ENCODE measurements around the gene TMED10. TPM values are rescaled to one million over a fixed set of nuclear protein-coding genes. Genes with fewer than 3 reads are reported as not detected.

The TMED10 gene
- polyA plus RNA-seq, 1 donor from 2014 or later: 184 TPM

DNA sequence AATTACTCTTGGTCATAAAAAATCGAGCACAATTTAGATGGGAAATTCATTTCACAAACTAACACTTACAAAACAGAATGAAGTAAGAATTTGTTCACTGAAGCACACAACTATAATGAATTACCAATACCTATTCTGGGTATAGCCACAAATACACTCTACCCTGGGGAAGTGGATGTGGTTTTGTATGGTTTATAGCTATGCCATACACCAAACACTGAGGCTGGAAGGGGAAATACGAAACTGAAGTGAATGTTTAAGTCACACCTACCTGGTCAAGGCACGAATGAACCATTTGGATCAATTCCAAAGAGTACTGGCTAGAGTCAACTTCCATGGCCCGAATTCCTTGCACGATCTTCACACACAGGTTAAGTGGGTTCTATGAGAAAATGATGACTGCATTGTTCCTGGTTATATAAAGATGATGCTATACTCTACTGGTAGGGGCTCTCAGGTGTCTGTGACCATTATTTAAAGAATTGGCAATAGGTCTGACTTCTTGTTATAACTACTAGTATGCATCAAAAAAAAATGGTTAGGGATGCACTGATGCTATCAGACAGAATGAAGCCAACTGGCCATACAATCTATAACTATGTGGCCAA is 62.4 kb downstream of the TMED10 start:
- no peaks in the 10 kb centered on the region for H3K9me3 Mint-ChIP-seq
- no peaks in the 10 kb centered on the region for H3K27me3 Mint-ChIP-seq
- no peaks in the 10 kb centered on the region for H3K36me3 Mint-ChIP-seq
- H3K4me3 Mint-ChIP-seq: no peak overlapping the region
- H3K27ac Mint-ChIP-seq: no peak overlapping the region
- peaks cover 0 to 1% (median 0%) of the 10 kb centered on the region in 3 donors for H3K4me1 Mint-ChIP-seq

DNA sequence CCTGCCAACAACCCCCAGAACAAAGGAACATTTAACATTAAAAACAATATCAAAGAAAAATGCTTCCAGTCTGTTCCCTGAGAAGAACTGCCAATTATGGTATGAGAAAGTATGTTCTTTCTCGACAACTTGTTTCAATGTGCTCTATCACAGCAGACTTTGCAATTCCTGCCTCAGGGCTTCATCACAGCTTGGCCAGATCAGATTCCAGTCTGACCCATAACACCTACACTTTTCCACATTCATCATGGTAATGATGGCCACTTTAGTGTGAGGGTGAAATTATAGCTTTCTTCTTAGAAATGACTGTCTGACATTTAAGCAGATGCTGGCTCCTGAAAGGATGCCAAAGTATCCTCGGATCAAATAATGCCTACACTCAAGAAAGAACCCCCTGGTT is 66.5 kb downstream of the TMED10 start:
- no peak overlapping the region for H3K27ac Mint-ChIP-seq
- H3K4me3 Mint-ChIP-seq: no peak overlapping the region
- no peaks in the 10 kb centered on the region for H3K9me3 Mint-ChIP-seq
- H3K27me3 Mint-ChIP-seq: no peaks in the 10 kb centered on the region
- peaks cover 8% of the 10 kb centered on the region for H3K36me3 Mint-ChIP-seq
- peaks cover 0 to 2% (median 0%) of the 10 kb centered on the region in 3 donors for H3K4me1 Mint-ChIP-seq

DNA sequence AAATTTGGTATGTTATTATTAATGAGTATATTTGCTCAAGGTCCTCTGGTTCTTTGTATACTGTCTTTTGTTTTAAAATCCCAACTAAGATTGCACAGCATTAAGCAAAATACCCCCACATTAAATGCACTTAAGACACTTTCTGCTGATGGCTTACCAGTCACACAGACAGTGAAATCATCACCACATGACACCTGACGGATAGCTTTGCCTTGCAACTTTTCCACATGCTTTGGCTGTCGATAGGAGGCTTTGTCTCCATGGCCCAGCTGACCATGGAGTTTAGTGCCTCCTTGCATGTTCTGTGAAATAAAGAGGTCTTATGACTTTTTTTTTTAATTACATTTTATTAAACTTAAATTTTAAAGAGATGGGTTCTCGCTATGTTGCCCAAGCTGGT is 69.2 kb downstream of the TMED10 start:
- Mint-ChIP-seq H3K4me1 (peaks cover 0 to 2% (median 0%) of the 10 kb centered on the region in 3 donors), H3K9me3 (no peaks in the 10 kb centered on the region), H3K36me3 (peaks cover 9% of the 10 kb centered on the region), H3K27ac (no peak overlapping the region), H3K27me3 (no peaks in the 10 kb centered on the region), H3K4me3 (no peak overlapping the region)

DNA sequence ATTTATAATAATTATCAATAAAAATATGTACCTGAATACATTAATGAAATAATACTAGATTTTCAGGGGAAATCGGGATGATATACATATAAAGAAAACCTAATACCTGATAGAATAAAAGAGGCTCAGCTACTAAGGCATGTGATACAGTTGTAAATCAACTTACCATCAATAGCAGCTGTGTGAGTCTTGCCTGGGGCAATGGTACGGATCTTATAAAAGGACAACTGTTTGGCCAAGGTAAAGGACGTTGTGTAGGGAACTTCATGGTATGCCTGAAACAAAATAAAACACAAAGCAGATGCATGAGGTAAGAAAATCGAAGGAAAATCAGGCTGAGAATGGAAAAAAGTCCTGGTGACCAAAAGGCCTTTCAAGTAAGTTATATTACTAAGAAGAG is 74.9 kb downstream of the TMED10 start:
- Mint-ChIP-seq H3K4me1 (no peaks in the 10 kb centered on the region), H3K27ac (no peak overlapping the region), H3K36me3 (peaks cover 7% of the 10 kb centered on the region), H3K9me3 (no peaks in the 10 kb centered on the region), H3K27me3 (no peaks in the 10 kb centered on the region), H3K4me3 (no peak overlapping the region)

DNA sequence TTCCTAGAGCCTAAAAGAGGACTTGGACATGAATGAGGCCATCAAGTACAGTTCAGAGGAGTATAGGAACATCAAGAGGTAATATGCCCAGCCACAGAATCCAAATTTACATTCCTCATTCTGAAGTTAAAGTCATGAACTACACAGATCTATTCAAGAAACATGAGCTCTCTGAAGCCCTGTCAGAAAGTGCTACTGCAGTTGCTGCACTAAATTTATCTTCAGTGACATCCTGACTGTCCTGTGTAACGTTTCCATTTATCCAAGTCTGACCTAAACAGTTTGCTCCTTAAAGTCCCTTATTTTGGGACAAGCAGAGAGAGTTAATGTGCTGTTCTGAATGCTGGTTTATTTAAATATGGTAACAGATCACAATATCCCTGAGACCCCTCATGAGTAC is 77.7 kb downstream of the TMED10 start:
- no peaks in the 10 kb centered on the region for H3K4me1 Mint-ChIP-seq
- no peak overlapping the region for H3K27ac Mint-ChIP-seq
- H3K27me3 Mint-ChIP-seq: no peaks in the 10 kb centered on the region
- H3K36me3 Mint-ChIP-seq: peaks cover 7% of the 10 kb centered on the region
- no peak overlapping the region for H3K4me3 Mint-ChIP-seq
- no peaks in the 10 kb centered on the region for H3K9me3 Mint-ChIP-seq

DNA sequence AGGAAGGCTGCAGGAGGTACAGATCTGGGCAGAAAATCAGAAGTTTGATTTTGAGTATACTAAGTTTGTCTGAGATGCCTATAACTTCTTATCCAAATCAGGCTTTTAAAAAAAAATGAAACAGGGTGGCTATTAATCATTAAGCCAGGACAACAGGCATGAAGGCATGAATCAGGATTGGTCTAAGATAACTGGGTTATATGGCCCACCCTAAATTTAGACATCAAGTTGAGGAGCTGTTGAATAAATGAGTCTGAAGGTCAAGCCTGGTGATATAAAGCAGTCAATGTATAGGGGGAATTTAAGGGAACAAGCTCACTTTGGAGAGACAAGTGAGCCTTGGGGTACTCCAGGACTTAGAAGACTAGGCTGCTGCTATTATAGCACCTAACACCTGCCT is 78.2 kb downstream of the TMED10 start:
- H3K27ac Mint-ChIP-seq: no peak overlapping the region
- H3K9me3 Mint-ChIP-seq: no peaks in the 10 kb centered on the region
- H3K4me1 Mint-ChIP-seq: no peaks in the 10 kb centered on the region
- H3K4me3 Mint-ChIP-seq: no peak overlapping the region
- H3K36me3 Mint-ChIP-seq: peaks cover 5% of the 10 kb centered on the region
- no peaks in the 10 kb centered on the region for H3K27me3 Mint-ChIP-seq

DNA sequence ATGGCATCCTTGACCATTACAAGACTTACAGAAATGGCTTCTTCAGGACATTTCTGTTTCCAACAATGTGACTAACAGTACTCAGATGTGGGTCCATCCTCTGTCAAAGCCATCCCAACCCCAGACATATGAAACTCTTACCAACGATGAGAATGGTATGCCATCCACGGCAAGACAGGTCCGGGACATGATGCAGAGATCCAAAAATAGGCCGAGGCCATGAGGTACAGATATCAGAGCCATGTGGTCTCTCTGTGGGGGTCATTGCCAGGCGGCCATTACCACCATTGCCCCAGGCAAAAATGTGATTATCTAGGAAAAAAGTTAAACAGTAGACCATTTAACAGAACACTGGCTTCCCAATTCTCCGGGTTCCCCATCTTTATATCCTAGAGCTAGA is 79.5 kb downstream of the TMED10 start:
- Mint-ChIP-seq H3K27me3 (no peaks in the 10 kb centered on the region), H3K36me3 (peaks cover 5% of the 10 kb centered on the region), H3K4me1 (no peaks in the 10 kb centered on the region), H3K4me3 (no peak overlapping the region), H3K27ac (no peak overlapping the region), H3K9me3 (no peaks in the 10 kb centered on the region)

DNA sequence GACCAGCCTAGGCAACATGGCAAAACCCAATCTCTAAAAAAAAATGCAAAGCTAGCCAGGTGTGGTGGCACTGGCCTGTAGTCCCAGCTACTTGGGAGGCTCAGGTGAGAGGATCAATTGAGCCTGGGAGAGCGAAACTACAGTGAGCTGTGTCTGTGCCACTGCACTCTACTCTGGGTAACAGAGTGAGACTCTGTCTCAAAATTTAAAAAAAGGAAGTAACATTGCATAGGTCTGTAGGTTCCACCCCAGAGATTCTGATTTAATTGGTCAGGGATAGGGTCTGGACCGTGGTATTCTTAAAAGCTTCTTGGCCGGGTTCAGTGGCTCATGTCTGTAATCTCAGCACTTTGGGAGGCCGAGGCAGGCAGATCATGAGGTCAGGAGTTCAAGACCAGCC is 80.7 kb downstream of the TMED10 start:
- H3K27me3 Mint-ChIP-seq: no peaks in the 10 kb centered on the region
- H3K4me3 Mint-ChIP-seq: no peak overlapping the region
- no peaks in the 10 kb centered on the region for H3K4me1 Mint-ChIP-seq
- H3K9me3 Mint-ChIP-seq: no peaks in the 10 kb centered on the region
- peaks cover 3% of the 10 kb centered on the region for H3K36me3 Mint-ChIP-seq
- H3K27ac Mint-ChIP-seq: no peak overlapping the region

DNA sequence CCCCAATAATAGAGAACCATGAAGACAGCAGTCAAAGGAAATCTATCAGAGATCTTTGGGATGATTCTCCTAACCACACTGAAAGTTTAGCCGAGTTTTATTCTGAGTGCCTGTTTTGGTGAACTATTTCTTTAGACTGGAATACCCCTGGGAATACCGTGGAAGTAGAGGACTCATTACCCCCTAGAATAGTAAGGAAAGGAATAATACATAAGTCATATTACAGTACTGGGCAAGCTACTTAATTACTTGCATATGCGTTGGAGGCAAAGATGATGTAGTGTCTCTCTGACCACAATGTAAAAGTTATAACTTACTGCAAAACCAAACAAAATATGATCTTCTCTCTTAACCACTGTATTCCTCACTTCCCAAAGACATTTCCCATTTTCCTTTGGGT is 81.5 kb downstream of the TMED10 start:
- H3K27ac Mint-ChIP-seq: peak overlapping the region in 1 of 3 donors; percentile 53
- H3K9me3 Mint-ChIP-seq: no peaks in the 10 kb centered on the region
- H3K4me1 Mint-ChIP-seq: no peaks in the 10 kb centered on the region
- no peaks in the 10 kb centered on the region for H3K27me3 Mint-ChIP-seq
- H3K4me3 Mint-ChIP-seq: no peak overlapping the region
- H3K36me3 Mint-ChIP-seq: peaks cover 2% of the 10 kb centered on the region

DNA sequence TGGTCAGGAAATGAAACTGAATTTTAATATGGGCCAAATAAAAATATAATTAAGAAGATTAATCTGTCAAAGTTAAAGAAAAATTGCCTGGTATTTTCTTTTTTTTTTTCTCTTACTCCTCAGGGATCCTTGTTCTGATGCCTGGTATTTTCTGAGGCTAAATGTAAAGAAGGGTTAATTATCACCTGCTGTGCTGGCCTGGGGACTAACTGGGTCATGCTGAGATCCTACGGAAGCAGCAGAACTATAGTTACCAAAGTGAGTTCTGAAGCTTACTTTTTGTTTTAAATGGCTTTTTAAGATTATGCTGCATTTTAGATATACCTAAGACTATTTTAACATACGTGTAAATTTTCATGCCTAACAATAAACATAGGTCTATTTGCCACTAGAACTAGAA is 83.7 kb downstream of the TMED10 start:
- H3K4me1 Mint-ChIP-seq: no peaks in the 10 kb centered on the region

DNA sequence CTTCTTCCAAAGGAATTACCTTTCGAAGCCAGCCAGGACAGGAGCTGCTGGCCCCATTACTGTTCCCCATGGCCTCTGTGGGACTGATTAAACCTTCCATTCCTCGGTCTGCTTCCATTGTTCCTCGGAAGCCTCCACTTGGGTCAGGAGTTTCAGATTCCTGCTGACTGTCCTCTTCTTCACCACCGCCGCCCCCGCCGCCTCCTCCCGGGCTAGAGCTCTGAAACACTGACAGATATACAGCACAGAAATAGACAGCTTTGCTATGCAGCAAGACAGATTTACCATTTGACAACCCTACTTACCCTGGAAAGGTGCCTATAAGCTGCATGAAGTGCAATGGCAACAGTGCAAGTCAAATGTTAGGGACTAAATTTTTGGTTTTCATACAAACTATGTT is 85.2 kb downstream of the TMED10 start:
- Mint-ChIP-seq H3K9me3 (no peaks in the 10 kb centered on the region), H3K36me3 (peaks cover 3% of the 10 kb centered on the region), H3K4me1 (no peaks in the 10 kb centered on the region), H3K27me3 (no peaks in the 10 kb centered on the region), H3K27ac (no peak overlapping the region), H3K4me3 (no peak overlapping the region)

More for the DNA sequence above, 83.7 kb downstream of the TMED10 start:
- no peaks in the 10 kb centered on the region for H3K27me3 Mint-ChIP-seq
- H3K4me3 Mint-ChIP-seq: no peak overlapping the region
- H3K36me3 Mint-ChIP-seq: peaks cover 2% of the 10 kb centered on the region
- no peaks in the 10 kb centered on the region for H3K9me3 Mint-ChIP-seq
- no peak overlapping the region for H3K27ac Mint-ChIP-seq

DNA sequence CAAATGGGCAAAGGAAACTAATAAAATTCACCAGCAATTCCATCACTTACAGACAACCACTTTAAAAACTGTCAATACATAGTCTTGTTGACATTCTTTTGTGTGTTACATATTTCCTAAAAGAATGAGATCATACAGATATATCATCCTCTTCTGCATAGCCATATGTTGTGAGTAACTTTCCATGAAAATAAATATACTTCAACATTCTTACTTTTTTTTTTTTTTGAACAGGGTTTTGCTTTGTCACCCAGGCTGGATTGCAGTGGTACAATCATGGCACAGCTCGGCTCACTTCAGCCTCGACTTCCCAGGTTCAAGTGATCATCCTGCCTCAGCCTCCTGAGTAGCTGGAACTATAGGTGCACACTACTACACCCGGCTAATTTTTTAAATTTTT is 86.1 kb downstream of the TMED10 start:
- peaks cover 5% of the 10 kb centered on the region for H3K36me3 Mint-ChIP-seq
- no peaks in the 10 kb centered on the region for H3K9me3 Mint-ChIP-seq
- H3K27ac Mint-ChIP-seq: no peak overlapping the region
- no peaks in the 10 kb centered on the region for H3K27me3 Mint-ChIP-seq
- H3K4me3 Mint-ChIP-seq: no peak overlapping the region
- no peaks in the 10 kb centered on the region for H3K4me1 Mint-ChIP-seq

DNA sequence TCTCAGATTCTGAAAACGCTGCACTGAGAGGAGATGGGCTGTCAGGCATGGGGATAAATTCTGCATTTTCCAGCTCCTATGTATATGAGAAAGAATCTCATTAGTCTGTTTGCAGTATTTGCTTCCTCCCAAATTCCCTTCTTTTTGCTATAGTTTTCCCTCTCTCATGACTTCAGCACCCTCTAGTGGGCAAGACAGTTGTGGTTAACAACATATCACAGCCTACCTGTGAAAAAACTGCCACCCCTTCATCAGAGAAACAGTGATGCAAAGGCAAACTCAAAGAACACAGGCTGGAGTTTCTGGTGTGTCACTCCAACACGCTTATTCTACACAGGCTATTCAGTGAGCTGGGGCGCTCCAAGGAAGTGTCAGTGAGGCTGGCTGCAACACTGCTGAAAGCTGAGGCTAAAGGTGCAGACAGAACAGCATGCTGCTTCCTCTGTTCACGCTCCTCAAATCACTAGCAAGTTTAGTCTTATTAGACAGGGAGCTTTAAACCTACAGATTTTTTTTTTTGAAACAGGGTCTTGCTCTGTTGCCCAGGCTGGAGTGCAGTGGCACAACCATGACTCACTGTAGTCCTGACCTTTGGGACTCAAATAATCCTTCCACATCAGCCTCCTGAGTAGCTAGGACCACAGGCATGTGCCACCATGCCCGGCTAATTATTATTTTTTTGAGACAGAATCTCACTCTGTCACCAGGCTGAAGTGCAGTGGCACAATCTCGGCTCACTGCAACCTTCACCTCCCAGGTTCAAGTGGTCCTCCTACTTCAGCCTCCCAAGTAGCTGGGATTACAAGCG is 87.6 kb downstream of the TMED10 start:
- H3K27ac Mint-ChIP-seq: no peak overlapping the region
- H3K4me1 Mint-ChIP-seq: no peaks in the 10 kb centered on the region
- peaks cover 3% of the 10 kb centered on the region for H3K36me3 Mint-ChIP-seq
- H3K27me3 Mint-ChIP-seq: no peaks in the 10 kb centered on the region
- no peak overlapping the region for H3K4me3 Mint-ChIP-seq
- no peaks in the 10 kb centered on the region for H3K9me3 Mint-ChIP-seq

DNA sequence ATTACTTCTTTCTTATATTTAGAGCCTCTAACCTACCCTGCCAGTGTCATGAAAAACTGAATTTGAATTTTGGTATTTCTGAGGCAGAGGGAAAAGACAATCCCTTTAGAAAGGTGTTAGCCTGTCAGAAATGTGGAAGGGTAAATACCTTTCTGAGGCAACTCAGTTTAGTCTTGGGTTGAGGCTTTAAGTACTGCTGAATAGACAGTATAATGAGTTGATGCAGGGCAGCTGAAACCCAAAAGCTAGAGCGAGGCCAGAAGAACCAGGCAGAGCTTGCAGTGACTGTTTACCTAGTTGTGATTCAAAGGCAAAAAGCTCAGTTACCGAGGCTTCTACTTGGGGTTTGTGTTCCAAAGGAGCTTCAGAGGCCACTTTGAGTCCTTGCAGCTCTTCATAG is 88.3 kb downstream of the TMED10 start:
- Mint-ChIP-seq H3K27me3 (no peaks in the 10 kb centered on the region), H3K36me3 (peaks cover 3% of the 10 kb centered on the region), H3K9me3 (no peaks in the 10 kb centered on the region), H3K4me3 (no peak overlapping the region), H3K27ac (no peak overlapping the region), H3K4me1 (no peaks in the 10 kb centered on the region)

DNA sequence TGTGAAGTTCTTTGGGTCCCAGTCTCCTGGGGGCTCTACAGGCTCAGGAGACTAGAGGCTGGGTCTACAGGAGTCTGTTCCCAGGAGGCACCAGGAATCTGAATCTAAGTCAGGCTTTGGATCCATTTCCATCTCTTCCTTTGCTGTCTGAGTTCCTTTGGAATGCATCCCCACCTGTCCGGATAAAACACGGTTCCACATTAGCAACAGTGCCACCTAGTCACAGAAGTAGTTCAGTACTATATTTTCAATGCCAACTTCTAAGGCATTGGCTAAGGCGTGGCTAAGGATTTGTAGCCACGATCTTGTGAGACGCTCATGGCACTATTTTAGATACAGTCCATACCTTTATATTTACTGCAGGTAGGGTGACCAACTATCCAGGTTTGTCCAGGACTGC is 91.9 kb downstream of the TMED10 start:
- no peak overlapping the region for H3K4me3 Mint-ChIP-seq
- H3K4me1 Mint-ChIP-seq: no peaks in the 10 kb centered on the region
- peak overlapping the region in 1 of 3 donors; percentile 67 for H3K27ac Mint-ChIP-seq
- H3K27me3 Mint-ChIP-seq: no peaks in the 10 kb centered on the region
- peaks cover 3% of the 10 kb centered on the region for H3K36me3 Mint-ChIP-seq
- no peaks in the 10 kb centered on the region for H3K9me3 Mint-ChIP-seq

DNA sequence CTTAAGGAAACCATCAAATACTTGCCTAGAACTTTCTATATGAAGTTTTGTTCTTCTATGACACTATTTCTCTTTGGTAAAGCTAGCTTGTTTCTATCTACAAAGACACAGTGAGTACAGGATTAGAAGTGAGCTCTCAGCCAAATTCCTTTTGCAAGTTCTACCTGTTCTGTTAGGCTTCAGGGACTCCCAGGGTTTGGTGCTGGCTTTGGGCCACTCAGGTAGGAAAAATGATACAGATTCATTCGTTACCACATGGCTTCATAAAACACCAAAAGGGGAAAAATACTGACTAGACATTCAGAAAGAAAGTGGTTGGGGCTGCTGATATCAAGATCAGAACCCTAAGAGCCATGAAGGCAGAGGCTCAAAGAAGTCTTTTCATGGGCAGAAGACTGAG is 93.1 kb downstream of the TMED10 start:
- H3K27me3 Mint-ChIP-seq: no peaks in the 10 kb centered on the region
- no peak overlapping the region for H3K4me3 Mint-ChIP-seq
- H3K36me3 Mint-ChIP-seq: peaks cover 3% of the 10 kb centered on the region
- H3K4me1 Mint-ChIP-seq: no peaks in the 10 kb centered on the region
- H3K9me3 Mint-ChIP-seq: no peaks in the 10 kb centered on the region
- H3K27ac Mint-ChIP-seq: no peak overlapping the region

All from IgD-negative memory B cell (primary cell).